Progenitor cell of endocrine pancreas (in vitro differentiated cells): ENCODE results near the gene TADA3. TPM values are rescaled to one million over a fixed set of nuclear protein-coding genes. Genes with fewer than 3 reads are reported as not detected.

Source experiments
- DNase-seq: peaks from one replicate; pipeline ENCODE4 v3.0.0; 2021; ENCODE audit warnings: low spot score; ENCODE audit not compliant: unreplicated experiment
- H3K27ac Mint-ChIP-seq: 2 replicates; pipeline ENCODE4 v1.8.0; 2021; ENCODE audit warnings: mild to moderate bottlenecking, moderate library complexity, mixed read lengths
- H3K27me3 Mint-ChIP-seq: 2 replicates; pipeline ENCODE4 v1.8.0; 2021; ENCODE audit warnings: mixed read lengths
- H3K36me3 Mint-ChIP-seq: 2 replicates; pipeline ENCODE4 v1.8.0; 2022; ENCODE audit warnings: mixed read lengths; ENCODE audit not compliant: insufficient read depth
- H3K4me1 Mint-ChIP-seq: 2 replicates; pipeline ENCODE4 v1.8.0; 2021; ENCODE audit warnings: low read depth, mixed read lengths
- H3K4me3 Mint-ChIP-seq: 2 replicates; pipeline ENCODE4 v1.8.0; 2021; ENCODE audit warnings: low read depth, mild to moderate bottlenecking, moderate library complexity, mixed read lengths
- H3K9me3 Mint-ChIP-seq: 2 replicates; pipeline ENCODE4 v1.8.0; 2021; ENCODE audit warnings: low read depth, mixed read lengths
- CTCF ChIP-seq: fragments of 200-600 bp; sonication (generic); IDR thresholded peaks from one replicate; pipeline ENCODE4 v1.5.0; 2021; ENCODE audit warnings: antibody characterized with exemption, mild to moderate bottlenecking; ENCODE audit not compliant: unreplicated experiment
- total RNA-seq: library from RNA; stranded (reverse); gene quantifications from 2 replicates; pipeline ENCODE4 v1.2.1, GENCODE V29; 2021

TADA3 gene
- total RNA-seq, 1 donor from 2014 or later, result 70.8 TPM

GRCh38 chr3:9826815-9827573 is 34.7 kb upstream of the TADA3 start:
- TF ChIP-seq CTCF, result peak; percentile 32
- no peak for DNase-seq
- no peaks in the 10 kb centered on the region for H3K36me3 Mint-ChIP-seq
- no peak overlapping the region for H3K27ac Mint-ChIP-seq
- H3K27me3 Mint-ChIP-seq, result no peaks in the 10 kb centered on the region
- no peaks in the 10 kb centered on the region for H3K9me3 Mint-ChIP-seq
- no peak overlapping the region for H3K4me3 Mint-ChIP-seq
- H3K4me1 Mint-ChIP-seq, result no peaks in the 10 kb centered on the region

- Mint-ChIP-seq H3K27me3 (no peaks in the 10 kb centered on the region), H3K36me3 (peaks cover 1% of the 10 kb centered on the region)
- TF ChIP-seq CTCF, result no peak
Measured at GRCh38 chr3:9825451-9826040, 33.3 kb upstream of the TADA3 start.

GRCh38 chr3:9820946-9821345 is 28.7 kb upstream of the TADA3 start:
- H3K4me3 Mint-ChIP-seq, result no peak overlapping the region
- TF ChIP-seq CTCF, result peak; percentile 44
- H3K27me3 Mint-ChIP-seq, result no peaks in the 10 kb centered on the region
- H3K27ac Mint-ChIP-seq, result no peak overlapping the region
- no peak for DNase-seq
- H3K9me3 Mint-ChIP-seq, result no peaks in the 10 kb centered on the region
- H3K36me3 Mint-ChIP-seq, result peaks cover 1% of the 10 kb centered on the region
- no peaks in the 10 kb centered on the region for H3K4me1 Mint-ChIP-seq

More at GRCh38 chr3:9825451-9826040, 33.3 kb upstream of the TADA3 start:
- H3K4me3 Mint-ChIP-seq, result no peak overlapping the region
- H3K27ac Mint-ChIP-seq, result no peak overlapping the region
- H3K9me3 Mint-ChIP-seq, result no peaks in the 10 kb centered on the region
- H3K4me1 Mint-ChIP-seq, result no peaks in the 10 kb centered on the region
- DNase-seq, result no peak

- Mint-ChIP-seq H3K27ac (no peak overlapping the region), H3K4me1 (no peaks in the 10 kb centered on the region), H3K9me3 (no peaks in the 10 kb centered on the region)
Measured at GRCh38 chr3:9820543-9820942, 28.3 kb upstream of the TADA3 start.

More at GRCh38 chr3:9820543-9820942, 28.3 kb upstream of the TADA3 start:
- H3K36me3 Mint-ChIP-seq, result peaks cover 1% of the 10 kb centered on the region
- TF ChIP-seq CTCF, result no peak
- no peak for DNase-seq
- no peaks in the 10 kb centered on the region for H3K27me3 Mint-ChIP-seq
- H3K4me3 Mint-ChIP-seq, result no peak overlapping the region
